ENCODE measurements around the gene LARGE1.

- TF ChIP-seq CTCF (IDR thresholded peaks at IDR 0.05 in 2 of 3, conservative IDR thresholded peaks at IDR 0.05 in 1 of 3; ENCODE audit: borderline replicate concordance in 1 of 3, insufficient read depth in 1 of 3, low read depth in 2 of 3, low read length in 2 of 3) (no peak), POLR2AphosphoS5 (IDR thresholded peaks at IDR 0.05; ENCODE audit: low read depth, low read length) (no peak), POLR2A (IDR thresholded peaks at IDR 0.05; ENCODE audit: borderline replicate concordance, extremely low read depth, insufficient read depth, insufficient read length) (no peak)
Observed at GRCh38 chr22:33582822-33583400, 337.4 kb downstream of the LARGE1 start.
